NCI-H82 treated with DMSO at 0.1 percent for 48 hours (cell line): ENCODE measurements around the gene MPRIP.

Experiments used
- DNase-seq: peaks from one replicate; lab custom pipeline; 2025; ENCODE audit not compliant: unreplicated experiment; lab: John Stamatoyannopoulos, UW

MPRIP gene

DNA sequence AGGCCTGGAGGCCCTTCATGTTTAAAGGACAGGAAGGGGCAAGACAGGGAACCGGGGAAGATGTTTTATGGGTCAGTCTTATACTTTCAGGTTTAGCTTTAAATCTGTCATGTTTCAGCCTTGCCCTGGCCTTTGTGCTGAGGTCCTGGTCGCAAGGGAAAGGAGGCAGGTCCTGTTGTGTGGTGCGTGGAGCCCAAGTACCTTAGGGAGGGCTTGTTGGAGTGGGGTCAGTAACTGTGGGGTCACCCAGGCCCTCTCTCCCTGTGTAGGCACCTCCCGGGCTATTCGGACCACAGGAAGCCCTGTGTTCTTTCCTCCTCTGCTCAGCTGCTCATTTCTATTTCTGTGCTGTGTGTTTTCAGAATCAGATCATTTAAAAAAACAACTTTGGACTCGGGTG is 42.7 kb downstream of the MPRIP start:
- no peak for DNase-seq

DNA sequence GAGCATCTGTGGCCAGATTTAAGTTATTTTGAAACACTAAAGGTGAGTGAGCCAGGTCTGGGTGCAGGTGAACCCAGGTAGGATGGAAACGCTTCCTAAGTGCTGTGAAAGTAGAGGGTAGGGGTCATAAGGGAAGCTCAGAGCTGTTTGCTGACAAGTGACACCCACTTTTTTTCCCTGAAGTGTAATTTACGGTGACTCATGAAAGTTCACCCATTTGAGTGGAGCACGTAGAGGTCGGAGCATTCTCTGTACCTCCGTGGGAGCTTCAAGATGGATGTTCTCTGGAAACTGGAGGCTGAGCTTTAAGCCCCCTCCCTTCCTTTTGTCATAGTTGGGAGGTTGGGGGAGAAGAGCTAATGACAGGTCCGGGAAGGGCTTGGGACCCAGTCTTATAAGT is 44.3 kb downstream of the MPRIP start:
- DNase-seq = no peak

DNA sequence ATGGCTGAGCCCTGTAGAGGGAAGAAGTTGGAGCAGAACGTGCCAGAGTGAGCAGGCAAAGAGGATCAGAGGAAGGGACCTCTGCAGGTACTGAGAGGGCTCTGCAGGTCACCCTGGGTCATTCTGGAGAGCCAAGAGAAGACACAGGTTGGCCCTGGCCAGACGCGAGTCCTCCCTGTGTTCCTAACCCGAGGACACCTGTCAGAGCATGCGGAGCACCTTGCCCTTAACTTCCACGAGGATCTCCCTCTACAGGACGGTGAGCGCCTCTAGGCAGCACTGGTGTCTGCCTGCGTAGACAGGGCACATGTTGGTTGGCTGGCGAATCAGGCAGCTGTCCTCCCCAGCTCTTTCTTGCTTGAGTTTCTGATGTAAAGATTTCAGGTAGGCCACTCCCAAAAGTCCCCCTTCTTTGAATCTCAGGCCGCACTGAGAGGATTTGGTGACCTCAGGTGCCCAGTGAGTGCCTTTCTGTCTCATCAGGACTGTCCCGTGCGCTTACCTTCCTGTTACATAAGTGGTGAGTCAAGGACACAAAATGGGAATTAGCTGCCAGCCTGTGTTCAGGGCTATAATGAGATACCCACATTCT is 45.3 kb downstream of the MPRIP start:
- no peak for DNase-seq

GRCh38 chr17:17088086-17088485 is 45.8 kb downstream of the MPRIP start:
- no peak for DNase-seq

DNA sequence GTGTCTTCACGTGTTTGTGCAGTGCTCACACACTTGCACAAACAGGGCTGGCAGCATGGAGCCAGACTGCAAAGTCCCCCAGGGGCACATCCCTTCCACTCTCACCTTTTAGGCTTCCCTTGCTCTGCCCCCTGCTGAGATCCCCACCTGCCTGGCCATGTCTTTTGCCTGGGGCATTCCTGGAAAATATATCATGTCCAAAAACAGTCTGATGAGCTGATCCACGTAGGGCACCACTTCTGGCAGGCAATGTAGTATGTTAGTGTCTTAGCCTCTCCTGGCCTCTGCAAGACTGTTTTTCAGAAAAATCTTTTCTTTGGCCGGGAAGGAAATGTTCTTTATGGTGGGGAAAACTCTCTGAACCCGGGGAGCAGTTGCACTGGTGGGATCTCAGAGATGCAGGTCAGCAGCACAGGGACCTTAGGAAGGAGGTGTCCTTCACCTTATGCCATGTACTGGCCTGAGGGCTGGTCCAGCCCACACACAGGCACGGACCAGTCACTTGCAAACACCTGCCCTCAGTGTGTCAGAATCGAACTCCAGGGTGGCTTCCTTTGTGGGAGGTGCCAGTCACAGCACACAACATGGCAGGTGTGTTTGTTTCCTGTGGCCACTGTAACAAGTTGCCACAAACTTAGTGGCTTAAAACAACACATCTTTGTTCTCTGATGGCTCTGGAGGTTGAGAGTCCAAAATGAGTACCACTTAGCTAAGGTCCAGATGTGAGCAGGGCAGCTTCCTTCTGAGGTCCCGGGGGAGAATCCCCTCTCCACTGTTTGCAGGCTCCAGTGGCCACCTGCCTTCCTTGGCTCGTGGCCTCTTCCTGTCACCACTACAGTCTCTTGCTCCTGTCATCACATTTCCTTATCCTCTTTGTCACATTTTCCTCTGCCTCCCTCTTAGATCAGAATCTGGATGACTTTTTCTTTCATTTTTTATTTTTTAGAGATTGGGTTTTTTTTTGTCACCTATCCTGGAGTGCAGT is 46.6 kb downstream of the MPRIP start:
- no peak for DNase-seq

DNA sequence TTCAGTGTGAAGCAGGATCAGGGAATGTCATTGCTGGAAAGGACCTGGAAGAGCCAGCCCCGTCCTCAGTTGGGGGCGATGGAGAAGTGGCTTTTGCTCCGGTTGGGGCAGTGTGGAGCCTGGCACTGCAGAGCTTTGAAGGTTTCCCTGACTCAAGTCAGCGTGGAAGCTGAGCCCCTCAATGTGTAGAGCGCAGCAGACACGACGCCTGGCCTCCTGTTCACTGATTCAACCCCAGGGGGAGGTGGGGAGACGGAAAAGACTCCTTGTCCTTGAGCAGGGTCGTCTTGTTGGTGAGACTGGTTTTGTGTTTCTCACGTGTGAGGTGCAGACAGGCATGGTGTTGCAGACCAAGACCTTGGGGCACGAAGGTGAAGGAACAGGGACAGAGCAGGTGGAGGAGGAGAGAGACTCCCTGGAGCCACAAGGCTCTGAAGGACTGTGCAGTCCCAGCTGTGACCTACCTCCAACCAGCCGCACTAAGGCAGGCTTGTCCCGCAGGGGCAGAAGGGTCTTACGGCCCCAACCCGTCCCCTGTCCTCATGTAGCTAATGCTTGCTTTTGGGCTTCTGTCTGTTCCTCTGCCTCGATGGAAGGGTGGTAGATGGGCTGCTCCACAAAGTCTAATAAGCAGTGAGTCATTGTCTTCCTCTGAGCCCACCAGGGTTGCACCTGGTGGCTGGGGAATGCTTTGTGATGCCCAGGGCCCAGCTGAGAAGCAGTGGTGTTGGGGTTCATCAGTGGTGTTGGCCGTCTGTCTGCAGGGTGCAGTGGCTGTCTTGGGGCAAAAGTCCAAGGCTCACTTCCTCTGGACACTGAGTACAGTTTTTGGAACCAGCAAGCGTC is 47.8 kb downstream of the MPRIP start:
- no peak for DNase-seq

DNA sequence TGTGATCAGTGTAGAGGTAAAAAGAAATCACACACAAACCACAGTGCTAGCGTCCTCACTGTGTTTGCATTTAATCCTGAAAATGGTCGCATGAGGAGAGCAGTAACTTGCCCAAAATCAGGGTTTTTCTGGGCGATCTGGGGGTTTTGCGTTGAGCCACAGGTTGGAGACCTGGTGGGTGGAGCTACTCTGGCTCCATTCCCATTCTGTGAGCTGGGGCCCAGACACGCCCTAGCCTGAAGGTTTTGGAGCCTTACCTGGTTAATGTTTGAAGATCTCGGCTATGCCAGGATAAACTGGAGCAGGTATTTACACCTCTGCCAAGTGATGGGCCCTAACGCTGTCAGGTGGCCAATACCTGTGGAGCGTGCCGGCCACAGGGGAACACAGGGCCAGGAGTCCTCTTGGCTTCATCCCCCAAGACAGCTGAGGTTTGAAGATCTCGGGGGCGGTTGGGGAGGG is 48.4 kb downstream of the MPRIP start:
- no peak for DNase-seq

DNA sequence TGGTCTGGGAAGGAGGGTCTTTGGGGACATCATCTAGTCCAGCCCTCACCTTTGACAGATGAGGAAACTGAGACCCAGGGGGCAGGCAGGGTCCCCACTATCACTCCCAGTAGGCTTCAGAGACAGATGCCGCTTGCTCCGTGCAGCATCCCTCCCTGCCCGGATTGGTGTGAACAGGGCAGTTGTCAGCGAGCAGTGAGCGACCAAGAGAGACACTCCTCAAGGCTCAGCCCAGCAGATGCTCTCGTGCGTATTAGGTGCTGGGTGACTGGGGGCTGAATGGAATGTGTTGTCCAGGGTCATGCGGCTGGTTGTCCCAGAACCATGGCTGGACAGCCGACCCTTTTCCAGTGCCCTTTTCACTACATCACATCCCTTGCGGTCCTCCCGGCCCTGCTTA is 49.0 kb downstream of the MPRIP start:
- no peak for DNase-seq

- no peak for DNase-seq
These were observed 49.8 kb downstream of the MPRIP start for GRCh38 chr17:17091856-17092756.

DNA sequence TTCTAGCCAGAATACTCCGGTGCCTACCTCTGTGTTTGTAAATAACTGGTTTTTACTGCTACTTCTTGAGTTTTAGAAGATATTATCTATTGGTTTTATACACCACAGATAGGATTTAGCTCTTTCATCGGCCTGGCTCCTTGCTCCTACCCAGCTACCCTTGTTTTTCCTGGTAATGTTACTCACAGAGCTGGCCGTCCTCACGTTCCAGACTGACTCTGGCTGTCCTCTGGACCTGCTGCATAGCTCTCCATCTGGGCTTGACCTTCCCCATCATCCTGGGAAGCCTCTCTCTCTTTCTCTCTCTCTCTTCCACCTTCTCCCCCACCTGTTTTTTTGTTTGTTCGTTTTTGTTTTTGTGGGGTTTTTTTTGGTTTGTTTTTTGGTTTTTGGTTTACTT is 51.5 kb downstream of the MPRIP start:
- no peak for DNase-seq

DNA sequence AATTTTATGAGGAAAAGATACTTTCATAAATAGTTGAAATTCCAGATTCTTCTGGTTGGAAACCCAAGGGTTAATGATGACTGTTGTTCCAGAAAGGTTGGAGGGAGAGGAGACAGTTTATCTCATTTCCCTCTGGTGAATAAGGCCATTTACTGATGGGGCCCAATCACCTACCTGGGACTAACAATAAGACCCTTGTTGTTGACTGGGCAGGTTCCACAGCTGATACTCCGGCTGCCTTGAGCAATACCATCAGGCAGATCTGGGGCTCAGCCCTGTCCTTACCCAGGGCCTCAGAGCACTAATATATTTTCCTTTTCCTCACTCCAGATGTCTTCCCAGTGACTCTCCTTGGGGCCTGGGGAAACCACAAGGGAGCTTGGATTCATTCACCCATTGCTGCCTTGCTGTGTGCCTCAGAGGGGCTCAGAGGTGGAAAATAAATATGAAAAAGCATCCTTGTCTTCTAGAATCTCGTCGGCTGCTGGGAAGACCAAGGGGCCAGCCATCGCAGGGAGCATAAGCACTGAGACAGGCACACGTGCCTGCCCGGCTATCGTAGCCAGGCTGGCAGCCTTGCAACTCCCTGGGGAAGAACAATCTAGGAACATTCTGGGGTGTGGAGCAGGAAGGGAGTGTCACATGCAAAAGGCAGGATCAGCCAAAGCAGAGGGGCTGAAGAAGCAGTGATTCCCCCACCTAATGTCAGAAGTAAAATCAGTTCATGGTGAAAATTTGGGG is 54.4 kb downstream of the MPRIP start:
- DNase-seq = no peak

DNA sequence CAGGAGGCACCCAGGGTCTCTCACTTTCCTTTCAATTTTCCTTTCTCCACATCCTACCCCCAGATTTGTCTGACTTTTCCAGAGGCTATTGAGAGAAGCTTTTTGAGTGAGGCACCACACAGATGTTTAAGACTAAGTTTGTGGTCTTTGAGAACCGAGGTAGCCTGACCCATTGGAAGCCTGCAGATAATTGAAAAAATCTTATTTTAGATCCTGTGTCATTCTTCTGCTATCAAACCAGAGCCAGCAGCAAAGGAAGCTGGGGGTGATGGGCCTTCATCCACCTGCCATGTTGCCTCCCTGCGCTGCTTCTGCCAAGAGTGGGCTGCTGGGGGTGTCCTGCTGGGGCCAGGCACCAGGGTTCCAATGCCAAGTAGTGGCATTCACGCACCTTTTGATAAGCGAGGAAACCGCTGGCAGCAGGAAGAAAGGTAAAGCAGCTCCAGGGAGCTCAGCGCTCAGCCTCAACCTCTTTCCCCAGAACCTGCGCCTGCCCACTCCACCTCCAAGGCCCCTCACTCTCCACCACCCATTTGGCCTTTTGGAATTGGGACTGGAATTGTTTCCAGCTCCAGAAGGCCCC is 55.6 kb downstream of the MPRIP start:
- DNase-seq = no peak

- no peak for DNase-seq
These were observed 56.4 kb downstream of the MPRIP start for GRCh38 chr17:17098551-17099179.

DNA sequence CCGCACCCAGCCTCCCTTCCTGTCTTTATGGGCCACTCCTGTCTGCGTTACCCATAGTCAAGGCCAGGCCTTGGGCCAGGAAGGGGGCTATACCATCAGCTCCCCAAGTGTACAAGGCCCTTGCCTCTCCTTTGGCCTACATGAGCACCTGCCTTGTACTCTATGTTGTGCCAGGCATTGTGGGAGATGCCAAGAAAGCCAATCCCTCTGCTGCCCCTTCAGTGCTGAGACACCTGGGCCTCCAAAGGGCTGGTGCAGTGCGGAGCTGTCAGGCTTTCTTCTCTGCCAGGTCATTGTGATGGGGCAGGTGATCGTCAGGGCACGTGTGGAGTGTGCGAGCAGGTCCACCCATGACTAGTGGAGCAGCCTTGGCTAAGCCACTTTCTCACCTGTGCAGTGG is 59.9 kb downstream of the MPRIP start:
- no peak for DNase-seq

- no peak for DNase-seq
These were observed 60.9 kb downstream of the MPRIP start for GRCh38 chr17:17103160-17103559.

DNA sequence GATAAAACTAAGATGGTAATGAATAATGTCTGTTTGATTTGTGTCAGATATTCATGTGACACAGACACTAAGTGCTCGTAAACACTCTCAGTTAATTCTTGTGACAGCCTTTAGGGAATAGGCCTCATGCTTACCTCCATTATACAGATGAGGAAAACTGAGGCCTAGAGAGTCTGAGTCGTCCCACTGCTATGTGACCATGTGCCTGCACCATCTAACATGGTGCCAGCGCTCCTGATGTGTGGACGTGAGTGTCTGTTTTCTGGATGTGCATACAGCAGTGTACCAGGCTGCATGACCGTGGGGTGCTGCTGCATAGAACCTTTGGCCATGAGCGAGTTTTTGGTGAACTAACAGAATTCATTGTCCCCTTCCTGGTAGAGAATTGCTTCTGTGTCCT is 61.8 kb downstream of the MPRIP start:
- no peak for DNase-seq

- DNase-seq = no peak
These were observed 62.2 kb downstream of the MPRIP start for GRCh38 chr17:17104494-17104893.

- no peak for DNase-seq
These were observed 63.7 kb downstream of the MPRIP start for GRCh38 chr17:17105976-17106375.

DNA sequence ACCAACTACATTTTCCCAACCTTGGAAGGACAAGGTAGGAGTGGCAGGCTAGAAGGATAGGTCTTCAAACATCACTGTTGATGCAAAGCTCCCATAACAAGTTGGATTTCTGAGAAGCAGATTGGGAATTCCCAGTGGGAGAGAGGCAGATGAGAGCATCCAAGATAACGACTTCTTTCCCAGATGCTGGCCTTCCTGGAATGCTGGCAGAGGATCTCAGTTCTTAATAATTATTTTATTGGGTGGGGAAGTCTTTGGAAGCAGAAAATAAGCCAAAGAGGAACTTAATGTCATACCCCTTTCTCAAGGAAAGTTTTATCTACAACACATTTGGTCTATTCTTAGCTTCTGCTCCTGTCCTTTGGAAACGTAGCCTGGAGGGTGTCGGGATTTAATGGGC is 64.5 kb downstream of the MPRIP start:
- no peak for DNase-seq
